Measurements from ENCODE around the gene ZNF699. TPM values are rescaled to one million over a fixed set of nuclear protein-coding genes. Genes with fewer than 3 reads are reported as not detected.

Gene ZNF699
- total and polyA plus RNA-seq, 2 of the 13 experiments (the other 11 are each of a cell fraction or from before 2014, with no cell fraction given): 0.33 to 2.2 TPM

- TF ChIP-seq, protein P1, sequence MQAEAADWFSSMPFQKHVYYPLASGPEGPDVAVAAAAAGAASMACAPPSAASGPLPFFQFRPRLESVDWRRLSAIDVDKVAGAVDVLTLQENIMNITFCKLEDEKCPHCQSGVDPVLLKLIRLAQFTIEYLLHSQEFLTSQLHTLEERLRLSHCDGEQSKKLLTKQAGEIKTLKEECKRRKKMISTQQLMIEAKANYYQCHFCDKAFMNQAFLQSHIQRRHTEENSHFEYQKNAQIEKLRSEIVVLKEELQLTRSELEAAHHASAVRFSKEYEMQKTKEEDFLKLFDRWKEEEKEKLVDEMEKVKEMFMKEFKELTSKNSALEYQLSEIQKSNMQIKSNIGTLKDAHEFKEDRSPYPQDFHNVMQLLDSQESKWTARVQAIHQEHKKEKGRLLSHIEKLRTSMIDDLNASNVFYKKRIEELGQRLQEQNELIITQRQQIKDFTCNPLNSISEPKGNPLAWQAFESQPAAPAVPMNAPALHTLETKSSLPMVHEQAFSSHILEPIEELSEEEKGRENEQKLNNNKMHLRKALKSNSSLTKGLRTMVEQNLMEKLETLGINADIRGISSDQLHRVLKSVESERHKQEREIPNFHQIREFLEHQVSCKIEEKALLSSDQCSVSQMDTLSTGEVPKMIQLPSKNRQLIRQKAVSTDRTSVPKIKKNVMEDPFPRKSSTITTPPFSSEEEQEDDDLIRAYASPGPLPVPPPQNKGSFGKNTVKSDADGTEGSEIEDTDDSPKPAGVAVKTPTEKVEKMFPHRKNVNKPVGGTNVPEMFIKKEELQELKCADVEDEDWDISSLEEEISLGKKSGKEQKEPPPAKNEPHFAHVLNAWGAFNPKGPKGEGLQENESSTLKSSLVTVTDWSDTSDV (CRISPR knock-in tag; IDR thresholded peaks at IDR 0.05): no peak
- TF ChIP-seq TERF1 (CRISPR knock-in tag; IDR thresholded peaks at IDR 0.05) (no peak), ZNF432 (CRISPR knock-in tag; IDR thresholded peaks at IDR 0.05; ENCODE audit: borderline replicate concordance) (no peak), TOPORS (CRISPR knock-in tag; IDR thresholded peaks at IDR 0.05) (no peak), ZBTB38 (CRISPR knock-in tag; IDR thresholded peaks at IDR 0.05) (no peak), HDAC2 (CRISPR knock-in tag; IDR thresholded peaks at IDR 0.05) (no peak), ZNF598 (CRISPR knock-in tag; IDR thresholded peaks at IDR 0.05; ENCODE audit: borderline replicate concordance) (no peak), HIC2 (CRISPR knock-in tag; IDR thresholded peaks at IDR 0.05; ENCODE audit: low read depth) (no peak), ZFP62 (CRISPR knock-in tag; IDR thresholded peaks at IDR 0.05) (no peak), EEA1 (CRISPR knock-in tag; IDR thresholded peaks at IDR 0.05; ENCODE audit: borderline replicate concordance) (no peak), AGO1 (IDR thresholded peaks at IDR 0.05; ENCODE audit: low read depth, low read length, poor library complexity, severe bottlenecking) (no peak), HNF4G (IDR thresholded peaks at IDR 0.05; ENCODE audit: borderline replicate concordance, low read depth, low read length) (no peak), HNF4G (CRISPR knock-in tag; IDR thresholded peaks at IDR 0.05; ENCODE audit: borderline replicate concordance, low read depth) (no peak), RAD51 (IDR thresholded peaks at IDR 0.05; ENCODE audit: borderline replicate concordance) (no peak), ZNF713 (CRISPR knock-in tag; IDR thresholded peaks at IDR 0.05) (no peak), GABPA (IDR thresholded peaks at IDR 0.05; ENCODE audit: low read depth, low read length) (peak; percentile 8; the same call in 1 of the 2 replicates), GABPA (CRISPR knock-in tag; IDR thresholded peaks at IDR 0.05; ENCODE audit: low read depth) (no peak), ZNF761 (CRISPR knock-in tag; conservative IDR thresholded peaks at IDR 0.05) (no peak), GABPB1 (CRISPR knock-in tag; IDR thresholded peaks at IDR 0.05) (peak; percentile 78), ZSCAN30 (CRISPR knock-in tag; IDR thresholded peaks at IDR 0.05) (no peak)
- TF ChIP-seq, protein P2, sequence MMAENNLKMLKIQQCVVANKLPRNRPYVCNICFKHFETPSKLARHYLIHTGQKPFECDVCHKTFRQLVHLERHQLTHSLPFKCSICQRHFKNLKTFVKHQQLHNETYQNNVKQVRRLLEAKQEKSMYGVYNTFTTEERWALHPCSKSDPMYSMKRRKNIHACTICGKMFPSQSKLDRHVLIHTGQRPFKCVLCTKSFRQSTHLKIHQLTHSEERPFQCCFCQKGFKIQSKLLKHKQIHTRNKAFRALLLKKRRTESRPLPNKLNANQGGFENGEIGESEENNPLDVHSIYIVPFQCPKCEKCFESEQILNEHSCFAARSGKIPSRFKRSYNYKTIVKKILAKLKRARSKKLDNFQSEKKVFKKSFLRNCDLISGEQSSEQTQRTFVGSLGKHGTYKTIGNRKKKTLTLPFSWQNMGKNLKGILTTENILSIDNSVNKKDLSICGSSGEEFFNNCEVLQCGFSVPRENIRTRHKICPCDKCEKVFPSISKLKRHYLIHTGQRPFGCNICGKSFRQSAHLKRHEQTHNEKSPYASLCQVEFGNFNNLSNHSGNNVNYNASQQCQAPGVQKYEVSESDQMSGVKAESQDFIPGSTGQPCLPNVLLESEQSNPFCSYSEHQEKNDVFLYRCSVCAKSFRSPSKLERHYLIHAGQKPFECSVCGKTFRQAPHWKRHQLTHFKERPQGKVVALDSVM (CRISPR knock-in tag; IDR thresholded peaks at IDR 0.05): 0 out of 2 replicates have a peak, but pooled peaks have one; percentile 12
- TF ChIP-seq, protein P3, sequence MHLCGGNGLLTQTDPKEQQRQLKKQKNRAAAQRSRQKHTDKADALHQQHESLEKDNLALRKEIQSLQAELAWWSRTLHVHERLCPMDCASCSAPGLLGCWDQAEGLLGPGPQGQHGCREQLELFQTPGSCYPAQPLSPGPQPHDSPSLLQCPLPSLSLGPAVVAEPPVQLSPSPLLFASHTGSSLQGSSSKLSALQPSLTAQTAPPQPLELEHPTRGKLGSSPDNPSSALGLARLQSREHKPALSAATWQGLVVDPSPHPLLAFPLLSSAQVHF (CRISPR knock-in tag; IDR thresholded peaks at IDR 0.05): no peak
These were observed at the start of gene ZNF699 (continued) for GRCh38 chr19:9309139-9309973.
